ENCODE data around the gene LRRC8B. TPM values are rescaled to one million over a fixed set of nuclear protein-coding genes. Genes with fewer than 3 reads are reported as not detected.

The LRRC8B gene
- total RNA-seq, 4 donors from 2014 or later = 7.0 to 10.5 (median 8.7) TPM

DNA sequence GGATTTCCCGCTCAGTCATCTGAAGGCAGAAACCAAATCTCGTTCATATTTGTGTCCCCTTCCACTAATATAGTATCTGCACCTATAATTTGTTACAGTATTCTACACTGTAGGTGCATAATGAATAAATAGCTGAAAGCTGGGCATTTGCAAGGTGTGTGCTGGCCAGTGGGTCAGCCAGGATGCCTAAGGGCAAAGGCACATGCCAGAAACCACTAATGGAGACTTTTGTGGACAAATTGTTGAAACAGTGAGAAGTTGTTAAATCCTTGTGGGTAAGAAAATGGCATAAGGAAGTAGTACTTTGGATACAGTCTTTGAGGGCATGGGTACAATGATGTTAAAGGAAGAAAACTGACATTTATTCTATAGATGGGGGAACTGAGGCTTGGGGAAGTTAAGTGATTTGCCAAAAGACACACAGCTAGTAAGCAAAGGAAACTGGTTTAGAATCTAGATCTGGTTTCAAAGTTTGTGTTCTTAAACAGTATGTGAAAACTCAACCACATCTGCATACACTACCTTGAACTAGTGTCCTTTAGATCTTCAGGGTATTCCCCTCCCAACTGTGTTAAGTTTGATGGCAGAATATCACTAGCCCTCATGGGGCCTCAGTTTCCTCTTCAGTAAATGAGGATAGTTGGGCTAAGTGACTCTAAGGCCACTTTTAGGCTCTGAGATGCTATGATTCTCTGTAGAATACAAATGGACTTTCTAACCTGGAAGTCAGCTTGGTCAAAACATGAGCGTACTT, 81.8 kb downstream of the LRRC8B start:
- intact Hi-C loops (cut with DNase I; ENCODE audit: low total_unique reads) = loop anchor here (10.0 kb wide), 1 partner anchor 122 kb away; no protein-coding TSS in a partner anchor
- Histone ChIP-seq H3K9me3 (no peaks in the 10 kb centered on the region), H3K27me3 (no peaks in the 10 kb centered on the region), H3K4me1 (no peaks in the 10 kb centered on the region), H3K4me3 (no peak overlapping the region), H3K36me3 (no peaks in the 10 kb centered on the region), H3K27ac (no peak overlapping the region)
- TF ChIP-seq, protein P1, sequence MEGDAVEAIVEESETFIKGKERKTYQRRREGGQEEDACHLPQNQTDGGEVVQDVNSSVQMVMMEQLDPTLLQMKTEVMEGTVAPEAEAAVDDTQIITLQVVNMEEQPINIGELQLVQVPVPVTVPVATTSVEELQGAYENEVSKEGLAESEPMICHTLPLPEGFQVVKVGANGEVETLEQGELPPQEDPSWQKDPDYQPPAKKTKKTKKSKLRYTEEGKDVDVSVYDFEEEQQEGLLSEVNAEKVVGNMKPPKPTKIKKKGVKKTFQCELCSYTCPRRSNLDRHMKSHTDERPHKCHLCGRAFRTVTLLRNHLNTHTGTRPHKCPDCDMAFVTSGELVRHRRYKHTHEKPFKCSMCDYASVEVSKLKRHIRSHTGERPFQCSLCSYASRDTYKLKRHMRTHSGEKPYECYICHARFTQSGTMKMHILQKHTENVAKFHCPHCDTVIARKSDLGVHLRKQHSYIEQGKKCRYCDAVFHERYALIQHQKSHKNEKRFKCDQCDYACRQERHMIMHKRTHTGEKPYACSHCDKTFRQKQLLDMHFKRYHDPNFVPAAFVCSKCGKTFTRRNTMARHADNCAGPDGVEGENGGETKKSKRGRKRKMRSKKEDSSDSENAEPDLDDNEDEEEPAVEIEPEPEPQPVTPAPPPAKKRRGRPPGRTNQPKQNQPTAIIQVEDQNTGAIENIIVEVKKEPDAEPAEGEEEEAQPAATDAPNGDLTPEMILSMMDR (IDR thresholded peaks at IDR 0.05) = no peak
- no peak for TF ChIP-seq POLR2A (IDR thresholded peaks at IDR 0.05)
- TF ChIP-seq POLR2AphosphoS5 (IDR thresholded peaks at IDR 0.05) = no peak
- no peak for TF ChIP-seq EP300 (IDR thresholded peaks at IDR 0.05; ENCODE audit: low read depth)
- DNase-seq = no peak
- WGBS, 2 donors (ENCODE audit: low coverage in 1 of 2) = 92 to 94% methylated on average over 3 of the region's 3 CpGs
- in situ Hi-C loops (cut with MboI; ENCODE audit: low pct_ligation_motif_present in 1 of 4, low pct_unique_long_range_greater_than_20kb in 1 of 4, low sequenced_read_pairs in 3 of 4) = loop anchor here in 1 of 4 donors (10.0 kb wide), 1 partner anchor 132 kb away; no protein-coding TSS in a partner anchor

DNA sequence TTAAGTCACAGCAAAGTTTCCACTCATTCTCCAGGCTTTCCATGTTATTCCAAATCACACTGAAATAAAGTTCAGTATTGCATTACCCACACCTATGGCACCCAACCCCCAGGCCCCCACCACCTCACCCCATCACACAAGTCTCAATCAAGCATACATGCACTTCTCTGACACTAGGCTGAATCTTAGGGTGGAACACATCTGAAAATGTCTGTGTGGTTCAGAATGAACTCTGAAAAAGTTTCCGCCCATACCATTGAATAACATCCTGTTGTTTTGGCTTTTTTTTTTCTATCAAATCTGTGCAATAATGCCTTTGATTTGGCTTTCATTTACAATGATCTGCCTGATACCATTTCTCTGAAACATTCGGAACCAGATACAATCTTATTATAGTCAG, 82.5 kb downstream of the LRRC8B start:
- no peaks in the 10 kb centered on the region for H3K36me3 ChIP-seq
- WGBS, 2 donors (ENCODE audit: low coverage in 1 of 2) = 77 to 86% methylated on average over 2 of the region's 2 CpGs
- no peak overlapping the region for H3K4me3 ChIP-seq
- H3K27ac ChIP-seq = no peak overlapping the region
- H3K9me3 ChIP-seq = no peaks in the 10 kb centered on the region
- TF ChIP-seq, protein P1 (IDR thresholded peaks at IDR 0.05) = no peak
- TF ChIP-seq POLR2A (IDR thresholded peaks at IDR 0.05) (no peak), EP300 (IDR thresholded peaks at IDR 0.05; ENCODE audit: low read depth) (no peak), POLR2AphosphoS5 (IDR thresholded peaks at IDR 0.05) (no peak)
- in situ Hi-C loops (cut with MboI; ENCODE audit: low pct_ligation_motif_present in 1 of 4, low pct_unique_long_range_greater_than_20kb in 1 of 4, low sequenced_read_pairs in 3 of 4) = loop anchor here in 1 of 4 donors (10.0 kb wide), 1 partner anchor 132 kb away; no protein-coding TSS in a partner anchor
- H3K27me3 ChIP-seq = no peaks in the 10 kb centered on the region
- no peak for DNase-seq
- H3K4me1 ChIP-seq = no peaks in the 10 kb centered on the region
- intact Hi-C loops (cut with DNase I; ENCODE audit: low total_unique reads) = loop anchor here (10.0 kb wide), 1 partner anchor 122 kb away; no protein-coding TSS in a partner anchor

DNA sequence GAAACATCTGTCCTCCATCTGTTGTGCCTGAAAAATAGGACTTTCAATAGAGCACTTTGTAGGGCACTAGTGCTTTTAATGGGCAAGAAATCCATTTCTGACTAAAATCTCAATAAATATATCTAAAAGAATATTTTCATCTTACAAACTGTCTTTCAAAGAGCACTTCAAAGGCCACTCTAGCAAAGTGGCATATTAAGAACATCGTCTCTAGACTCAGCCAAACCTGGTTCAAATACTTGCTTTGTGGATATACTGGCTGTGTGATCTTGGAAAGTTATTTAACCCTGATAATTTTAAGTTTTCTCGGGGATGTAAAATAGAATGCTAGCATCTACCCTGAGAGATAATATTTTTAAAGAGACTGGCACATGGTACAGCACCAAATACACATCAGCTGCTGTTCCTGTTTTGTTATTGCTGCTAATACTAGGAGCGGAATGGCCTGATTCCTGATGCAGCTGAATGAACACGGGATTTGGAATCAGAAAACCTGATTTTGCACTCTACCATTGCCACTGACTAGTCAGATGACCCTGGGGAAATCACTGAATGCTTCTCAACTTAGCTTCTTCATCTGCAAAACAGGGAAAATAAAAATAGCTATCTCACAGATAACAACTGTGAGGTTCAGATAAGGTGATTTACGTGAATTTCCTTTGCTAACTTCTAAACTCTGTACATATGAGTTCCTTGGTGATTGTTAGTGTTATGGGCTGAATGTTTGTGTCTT, 83.1 kb downstream of the LRRC8B start:
- TF ChIP-seq POLR2AphosphoS5 (IDR thresholded peaks at IDR 0.05) (no peak), POLR2A (IDR thresholded peaks at IDR 0.05) (no peak), EP300 (IDR thresholded peaks at IDR 0.05; ENCODE audit: low read depth) (no peak)
- TF ChIP-seq, protein P1 (IDR thresholded peaks at IDR 0.05) = no peak
- intact Hi-C loops (cut with DNase I; ENCODE audit: low total_unique reads) = loop anchor here (10.0 kb wide), 1 partner anchor 123 kb away; no protein-coding TSS in a partner anchor
- Histone ChIP-seq H3K4me3 (no peak overlapping the region), H3K9me3 (no peaks in the 10 kb centered on the region), H3K36me3 (no peaks in the 10 kb centered on the region), H3K27ac (peak overlapping the region in 2 of 4 donors; percentile 1 to 6), H3K4me1 (no peaks in the 10 kb centered on the region), H3K27me3 (no peaks in the 10 kb centered on the region)
- in situ Hi-C loops (cut with MboI; ENCODE audit: low pct_ligation_motif_present in 1 of 4, low pct_unique_long_range_greater_than_20kb in 1 of 4, low sequenced_read_pairs in 3 of 4) = loop anchor here in 1 of 4 donors (10.0 kb wide), 1 partner anchor 133 kb away; no protein-coding TSS in a partner anchor
- DNase-seq = no peak
- WGBS, 2 donors (ENCODE audit: low coverage in 1 of 2) = 84 to 92% methylated on average over 4 to 5 of the region's 5 CpGs
